ENCODE results near the gene HOXB7.

HOXB7 gene

DNA sequence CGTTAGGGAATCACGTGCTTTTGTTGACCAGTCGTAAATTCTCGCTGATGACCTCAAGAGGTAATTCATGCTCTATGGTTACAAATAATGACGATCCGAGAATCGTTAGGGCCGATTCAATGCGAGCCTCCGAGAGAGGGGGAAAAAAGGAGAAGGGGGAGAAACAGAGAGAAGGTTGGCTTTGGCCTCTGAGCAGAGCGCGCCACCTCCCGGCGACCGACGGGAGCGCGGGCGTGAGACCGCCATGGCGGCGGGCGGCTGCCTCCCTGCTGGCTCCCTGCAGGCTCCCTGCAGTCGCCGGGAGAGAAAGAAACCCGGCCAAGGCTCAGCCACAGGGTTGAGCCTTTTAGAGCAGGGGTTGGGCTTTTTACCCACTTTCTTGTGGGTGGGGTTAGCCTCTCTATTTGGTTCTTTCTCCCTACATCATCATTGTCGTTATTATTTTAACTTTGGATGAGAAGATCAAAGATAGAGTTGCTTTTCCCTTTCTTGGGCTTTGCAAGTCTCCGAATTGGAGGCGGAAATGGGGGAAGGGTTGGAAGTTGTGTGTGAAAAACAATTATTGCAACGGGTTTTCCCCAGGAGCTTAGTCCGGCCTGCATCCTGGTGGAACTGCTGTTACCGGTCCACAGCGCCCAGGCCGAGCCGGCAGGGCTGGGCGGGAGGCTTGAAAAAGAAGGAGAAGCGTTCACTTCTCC, 16.8 kb downstream of the HOXB7 start:
- DNase-seq, result peak; percentile 83

DNA sequence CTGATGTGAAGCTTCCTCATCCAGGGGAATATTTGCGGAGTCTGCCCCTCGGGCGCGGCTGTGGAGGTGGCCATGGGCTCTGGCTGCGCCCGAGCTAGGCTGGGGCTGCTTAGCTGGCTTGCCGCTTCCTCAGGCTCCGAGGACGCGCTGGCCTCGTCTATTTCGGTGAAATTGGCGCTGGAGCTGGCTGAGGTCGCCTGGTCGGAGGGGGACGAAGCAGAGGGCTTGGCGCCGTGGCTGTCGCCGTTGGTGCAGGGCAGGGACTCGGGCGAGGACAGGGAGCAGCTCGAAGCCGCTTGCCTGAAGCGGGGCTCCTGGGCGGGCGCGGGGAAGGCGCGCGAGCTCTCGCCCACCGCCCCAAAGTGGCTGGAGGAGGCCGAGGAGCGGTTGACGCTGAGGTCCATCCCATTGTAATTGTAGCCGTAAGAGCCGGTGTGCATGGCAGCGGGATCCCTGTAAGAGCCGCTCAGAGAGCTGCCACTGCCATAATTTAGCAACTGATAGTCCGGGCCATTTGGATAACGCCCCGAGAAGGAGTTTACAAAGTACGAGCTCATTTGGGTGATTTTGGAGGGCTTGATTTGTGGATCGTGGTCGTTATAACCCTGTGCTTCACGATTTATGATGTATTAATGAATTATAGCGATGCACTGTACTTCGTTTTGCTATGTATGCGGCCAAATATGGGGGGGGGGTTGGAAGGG, 17.5 kb downstream of the HOXB7 start, which contains the start of gene HOXB5:
HOXB5 (minus strand) TSS at position 654 of the 704 bp plus-strand sequence; CDS start at position 557, 97 bp downstream.
- DNase-seq, result no peak

DNA sequence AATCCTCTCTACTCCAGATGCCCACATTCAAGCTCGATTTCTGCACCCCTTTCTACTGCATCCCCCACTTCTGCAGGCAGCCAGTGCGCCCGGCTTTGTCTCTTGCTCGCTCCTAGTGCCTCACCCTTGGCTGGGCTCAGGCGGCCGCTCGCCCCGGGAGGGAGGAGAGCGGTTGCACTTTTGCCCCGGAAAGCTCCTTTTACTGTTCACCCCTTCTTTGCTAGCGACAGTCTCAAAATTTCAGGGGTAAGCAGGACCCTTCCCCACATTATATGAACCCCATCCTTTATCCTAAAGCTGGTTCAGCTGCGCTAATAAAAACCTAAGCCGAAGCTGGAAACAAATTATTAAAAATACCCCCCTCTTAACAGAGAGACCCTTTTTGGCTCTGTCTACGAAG, 18.2 kb downstream of the HOXB7 start:
- DNase-seq, result no peak

DNA sequence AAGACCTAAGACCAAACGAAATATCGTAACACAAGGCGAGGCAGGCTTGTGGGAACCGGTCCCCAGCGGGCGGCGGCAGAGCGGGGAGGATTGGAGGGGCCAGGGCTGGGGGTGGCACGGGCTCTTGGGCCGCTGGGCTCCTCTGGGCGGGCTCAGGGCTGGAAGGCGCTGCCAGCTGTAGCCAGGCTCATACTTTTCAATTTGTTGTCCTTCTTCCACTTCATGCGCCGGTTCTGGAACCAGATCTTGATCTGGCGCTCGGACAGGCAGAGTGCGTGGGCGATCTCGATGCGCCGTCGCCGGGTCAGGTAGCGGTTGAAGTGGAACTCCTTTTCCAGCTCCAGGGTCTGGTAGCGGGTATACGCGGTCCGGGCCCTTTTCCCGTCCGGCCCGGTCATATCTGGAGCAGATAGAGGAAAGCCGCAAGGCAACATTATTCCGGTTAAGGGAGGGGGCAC, 18.7 kb downstream of the HOXB7 start:
- DNase-seq, result no peak

DNA sequence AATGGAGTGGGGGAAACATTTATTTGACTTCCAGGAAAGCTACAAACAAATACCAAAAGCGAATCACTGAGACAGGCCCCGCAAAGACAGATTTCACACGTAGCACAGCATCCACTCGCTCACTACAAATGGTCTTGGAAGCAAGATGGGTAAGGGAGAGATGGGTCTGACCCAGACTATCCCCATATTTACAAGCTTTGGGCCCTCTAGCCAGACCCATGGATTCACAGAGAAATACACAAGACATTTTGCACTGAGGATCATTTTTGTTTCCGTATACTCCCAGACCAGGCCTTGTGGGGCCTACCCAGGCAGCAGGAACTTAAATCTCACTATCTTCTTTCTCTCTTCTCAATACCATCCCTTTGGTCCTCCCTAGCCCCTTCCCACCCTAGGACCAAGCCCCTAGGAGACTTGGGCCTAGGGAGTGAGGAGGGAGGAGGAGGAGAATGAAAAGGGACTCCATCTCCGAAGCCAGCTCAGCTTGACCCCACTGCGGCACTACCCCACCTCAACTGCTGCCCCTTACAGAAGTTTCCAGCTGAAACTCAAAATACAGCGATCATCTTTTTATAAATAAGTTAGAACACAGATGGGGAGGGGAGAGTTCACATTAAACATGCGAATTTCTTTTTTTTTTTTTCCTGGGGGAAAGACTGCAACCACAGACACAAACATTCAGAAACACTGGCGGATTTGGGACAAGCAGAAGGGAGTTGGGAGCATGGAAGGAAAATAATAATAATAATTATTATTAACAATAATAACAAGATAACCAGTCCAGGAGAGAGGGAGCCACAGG, 19.4 kb downstream of the HOXB7 start:
- no peak for DNase-seq

DNA sequence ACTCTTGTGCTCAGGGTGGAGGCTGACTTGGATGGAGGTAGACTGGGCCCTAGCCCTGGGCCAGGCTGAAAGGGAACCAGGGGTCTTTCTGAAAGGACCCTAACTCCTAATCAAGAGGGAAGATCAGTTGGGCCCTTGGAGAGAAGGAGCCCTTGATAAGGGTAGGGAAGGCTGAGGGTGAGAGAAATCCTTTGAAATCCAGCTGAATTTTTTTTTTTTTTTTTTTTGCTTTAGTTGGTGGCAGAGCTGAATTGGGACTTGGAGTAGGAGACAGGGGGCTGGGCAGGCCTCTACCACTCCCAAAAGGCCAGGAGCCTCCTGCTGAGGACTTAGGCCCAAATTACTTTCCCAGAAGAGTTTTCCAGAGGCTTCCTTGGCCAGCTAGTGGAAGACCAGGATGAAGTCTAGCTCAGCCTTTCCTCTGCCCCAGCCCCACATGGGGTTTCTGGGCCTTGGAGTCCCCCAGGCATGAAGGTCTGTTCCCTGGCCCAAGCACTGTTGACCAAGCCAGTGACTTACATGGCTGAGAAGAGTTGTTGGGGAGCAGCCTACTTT, 20.1 kb downstream of the HOXB7 start:
- DNase-seq, result no peak

DNA sequence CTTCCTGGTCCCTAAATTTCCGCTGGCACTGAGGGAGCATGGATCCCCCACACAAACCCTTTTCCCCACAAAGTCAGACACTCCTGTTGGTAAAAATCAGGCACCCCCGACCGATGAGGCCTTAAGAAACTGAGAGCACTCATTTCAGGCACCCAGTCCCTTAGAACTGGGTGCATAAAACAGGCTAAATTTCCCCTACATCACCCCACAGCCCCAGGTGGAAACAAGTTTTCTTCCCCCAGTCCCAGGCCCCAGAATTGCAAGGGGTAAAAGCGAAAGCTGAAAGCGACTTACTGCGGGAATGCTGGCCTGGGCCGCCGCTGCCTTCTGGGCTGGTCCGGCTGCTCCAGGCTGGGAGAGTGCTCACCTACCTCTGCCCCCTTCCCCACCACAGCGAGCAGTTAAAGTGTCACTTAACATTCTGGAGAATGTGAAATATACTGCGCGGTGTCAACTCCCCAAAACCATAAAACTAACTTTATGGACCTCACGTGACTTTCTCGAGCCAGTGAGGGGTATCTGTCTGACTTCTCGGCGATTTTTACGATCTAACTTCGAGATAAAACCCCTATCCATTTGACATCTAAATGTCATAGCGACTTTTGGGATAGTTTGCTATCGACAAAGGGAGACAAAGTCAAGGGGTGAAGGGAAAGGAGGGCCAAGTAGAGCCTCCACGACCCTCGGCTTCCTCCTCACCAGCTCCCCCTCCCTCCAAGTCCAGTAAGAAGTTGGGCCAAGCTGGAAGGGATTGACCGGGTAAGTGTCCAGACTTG, 20.8 kb downstream of the HOXB7 start, which contains the start of gene HOXB3:
HOXB3 (minus strand) TSS at position 411 of the 776 bp plus-strand sequence. CDS start 37,767 bp downstream, outside the sequence.
- DNase-seq, result no peak

DNA sequence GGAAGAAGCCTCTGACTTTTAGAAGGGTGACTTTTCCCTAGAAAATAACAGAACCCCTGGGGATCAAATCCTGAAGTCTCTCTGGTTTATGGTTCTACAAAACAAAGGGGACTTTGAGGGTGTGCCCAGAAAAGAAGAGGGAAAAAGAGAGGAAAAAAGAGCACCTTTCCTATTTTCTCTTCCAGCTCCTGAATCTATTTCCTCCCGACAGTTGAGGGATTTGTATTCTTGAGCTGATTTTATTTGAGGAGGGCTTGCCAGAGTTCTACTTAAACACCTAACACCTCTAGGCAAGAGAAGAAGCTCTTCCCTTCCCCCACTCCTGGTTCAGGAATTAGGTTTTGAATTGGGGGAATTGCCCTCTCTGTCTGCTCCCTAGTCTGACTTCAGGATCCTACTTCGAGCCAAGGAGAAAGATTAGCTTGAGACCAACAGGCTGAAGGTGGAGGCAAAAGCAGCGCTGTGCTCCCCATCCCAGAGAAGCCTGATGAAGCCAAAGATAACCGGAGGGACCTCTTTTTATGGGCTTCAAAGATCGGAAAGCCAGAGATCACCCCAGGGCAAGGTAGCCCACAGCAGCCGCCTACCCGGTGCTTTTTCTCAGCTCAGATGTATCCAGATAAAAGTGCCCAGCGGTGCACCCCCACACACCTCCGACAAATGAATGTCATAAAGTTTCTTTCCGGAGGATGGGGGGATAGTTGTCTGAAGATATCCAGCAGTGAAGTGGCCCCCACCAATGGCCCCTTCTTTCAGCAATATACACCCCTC, 21.6 kb downstream of the HOXB7 start:
- no peak for DNase-seq

DNA sequence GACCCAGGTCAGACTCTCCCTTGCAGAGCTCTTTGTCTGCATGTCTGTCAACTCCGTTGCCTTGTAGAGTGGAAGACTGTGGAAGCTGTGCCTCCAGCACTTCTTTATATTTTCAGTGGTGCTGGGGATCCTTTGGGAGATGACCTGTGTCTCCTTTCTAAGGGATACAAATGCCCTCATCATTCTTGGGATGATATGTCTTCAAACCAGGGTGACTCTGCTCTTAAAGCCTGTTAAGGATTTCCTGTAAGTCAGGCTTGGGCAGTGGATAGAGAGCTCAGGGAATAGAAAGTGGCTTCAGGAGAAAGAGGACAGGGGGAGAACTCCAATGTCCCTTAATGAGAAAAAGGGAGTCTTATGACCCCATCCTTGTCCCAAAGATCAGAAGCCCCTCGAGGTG, 22.3 kb downstream of the HOXB7 start:
- DNase-seq, result no peak

DNA sequence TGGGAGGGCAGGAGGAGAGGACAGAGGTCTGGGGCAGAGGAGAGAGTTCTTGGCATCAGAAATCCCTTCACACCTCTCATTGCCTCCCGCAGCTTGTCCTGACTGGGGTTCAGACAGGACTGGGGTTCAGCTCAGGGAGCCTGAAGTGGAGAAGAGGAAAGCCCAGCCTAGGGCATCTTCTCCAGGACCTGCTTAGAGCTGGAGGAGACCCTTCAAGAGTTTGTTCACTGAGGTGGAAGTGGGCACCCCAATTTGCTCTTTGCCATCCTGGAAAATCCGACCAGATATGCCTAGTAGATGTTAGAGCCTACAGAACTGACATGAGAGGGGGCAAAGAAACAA, 22.8 kb downstream of the HOXB7 start:
- no peak for DNase-seq

DNA sequence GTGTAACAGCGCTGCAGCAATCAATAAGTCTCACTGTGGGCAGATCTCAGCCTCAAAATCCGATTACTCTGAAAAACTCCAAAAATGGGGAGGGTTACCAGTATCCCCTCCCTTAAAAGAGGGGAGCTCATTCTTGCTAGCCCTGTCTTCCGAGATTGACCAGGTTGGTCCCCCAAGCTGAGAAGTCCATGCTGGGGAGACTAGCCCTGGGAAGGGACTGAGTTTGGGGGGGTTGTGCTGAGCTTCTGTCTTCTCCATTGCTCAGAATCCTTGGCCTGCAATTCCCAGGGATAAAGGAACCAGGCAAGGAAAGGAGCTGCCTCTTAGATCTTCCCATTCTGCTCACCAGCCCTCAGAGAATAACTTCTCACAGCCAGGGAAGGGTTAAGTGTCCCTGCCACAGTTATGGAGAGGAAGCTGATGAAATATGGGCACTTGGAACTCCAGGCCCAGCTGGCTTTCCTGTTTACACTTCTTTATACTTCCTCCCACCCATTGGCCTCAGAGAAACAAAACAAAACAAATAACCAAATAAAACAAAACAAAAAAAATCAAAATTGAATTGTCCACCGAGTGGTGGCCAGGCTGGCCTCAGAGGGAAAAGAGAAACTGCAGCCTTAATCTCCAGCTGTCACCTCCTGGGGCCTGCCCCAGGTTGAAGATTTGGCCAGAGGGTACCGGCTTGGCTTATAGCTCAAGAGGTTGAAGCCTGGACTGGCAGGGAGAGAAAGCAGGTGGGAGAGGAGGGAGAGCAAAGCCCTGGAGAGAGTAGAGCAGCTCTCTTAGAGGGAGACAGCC, 23.3 kb downstream of the HOXB7 start:
- DNase-seq, result no peak

DNA sequence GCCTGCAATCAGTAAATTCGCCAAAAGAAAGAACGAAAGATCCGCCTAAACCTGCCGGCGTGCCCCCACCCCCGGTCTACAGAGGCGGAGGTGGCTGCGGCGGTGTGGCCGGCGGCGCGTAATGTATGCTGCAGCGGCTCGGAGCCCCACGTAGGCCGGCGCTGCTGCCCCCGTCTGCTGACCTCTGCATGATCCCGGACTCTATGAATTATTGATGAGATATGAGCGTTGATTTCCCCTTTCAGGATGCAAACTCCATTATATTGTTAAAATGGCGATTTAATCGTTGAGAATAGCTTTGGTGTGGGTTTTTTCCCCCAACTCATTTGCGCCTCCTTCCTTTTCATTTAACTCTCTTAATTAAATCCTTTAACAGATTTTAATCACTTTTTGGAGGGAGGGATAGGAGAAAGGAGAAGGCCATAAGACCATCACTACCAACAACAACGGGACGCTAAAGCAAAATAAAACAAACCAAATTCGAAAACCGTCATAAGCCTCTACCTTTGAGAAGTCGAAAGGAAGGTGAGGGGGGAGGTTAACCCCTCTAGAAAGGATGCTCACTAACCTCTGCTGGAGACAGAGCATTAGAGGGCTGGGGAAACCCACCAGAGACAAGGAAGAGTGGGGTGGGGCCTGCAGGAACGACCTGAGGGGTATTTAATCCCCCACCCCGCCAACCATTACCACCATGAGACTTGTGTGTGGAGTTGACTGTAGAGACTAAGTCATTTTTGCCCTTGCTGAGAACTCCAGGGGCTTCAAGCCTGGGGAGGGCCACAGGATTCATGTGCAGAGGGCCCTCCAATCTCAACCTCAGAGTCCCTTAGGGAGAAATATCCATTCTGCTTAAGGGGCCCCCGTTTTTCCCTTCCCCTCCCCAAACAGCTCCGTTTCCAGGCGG, 24.2 kb downstream of the HOXB7 start:
- no peak for DNase-seq

DNA sequence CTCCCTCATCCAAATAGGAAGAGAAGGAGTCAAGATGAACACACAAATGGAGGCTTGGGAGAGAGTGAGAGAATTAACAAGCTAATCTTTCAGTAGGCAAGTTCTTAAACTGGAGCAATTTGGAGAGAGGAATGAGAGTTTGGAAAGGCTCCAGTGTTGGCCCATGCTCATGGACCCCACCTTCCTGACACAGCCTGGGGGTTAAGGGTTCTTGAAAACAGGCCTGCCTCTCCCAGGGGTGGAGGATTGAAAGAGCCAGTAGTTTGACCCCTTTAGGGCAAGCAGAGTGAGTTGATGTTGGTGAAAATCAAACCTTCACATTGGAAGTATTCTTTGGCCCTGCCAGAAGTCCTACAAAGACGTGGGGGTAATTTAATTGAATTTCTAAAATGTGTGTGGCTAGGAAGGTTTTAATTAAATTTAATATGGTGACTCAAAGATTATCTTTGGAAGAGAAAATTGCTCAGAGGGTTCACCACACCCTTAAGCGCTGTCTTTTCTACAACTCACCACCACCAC, 26.5 kb downstream of the HOXB7 start:
- no peak for DNase-seq

DNA sequence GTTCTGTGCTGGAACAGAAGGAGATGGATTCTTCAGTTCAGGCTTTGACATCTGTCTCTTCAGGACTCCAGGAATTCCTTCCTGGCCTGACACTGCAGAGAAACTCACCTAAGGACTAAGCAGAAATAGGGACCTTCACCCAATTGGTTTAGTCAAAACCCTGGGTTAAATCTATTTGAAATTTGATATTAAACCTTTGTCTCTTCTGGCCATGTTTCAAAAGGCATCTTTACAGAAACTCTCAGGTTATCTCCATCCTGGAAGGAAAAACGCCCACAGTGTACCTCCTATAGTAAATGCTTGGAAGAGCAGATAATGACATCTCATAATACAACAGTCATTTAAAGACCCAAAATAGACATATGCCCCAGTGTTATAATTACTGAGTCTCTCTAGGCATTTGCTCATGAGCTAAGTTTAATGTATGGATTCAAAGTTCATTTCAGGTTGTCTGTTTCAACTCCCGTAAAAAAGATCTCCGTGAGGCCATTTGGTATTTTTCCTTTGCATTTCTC, 27.1 kb downstream of the HOXB7 start:
- DNase-seq, result no peak

DNA sequence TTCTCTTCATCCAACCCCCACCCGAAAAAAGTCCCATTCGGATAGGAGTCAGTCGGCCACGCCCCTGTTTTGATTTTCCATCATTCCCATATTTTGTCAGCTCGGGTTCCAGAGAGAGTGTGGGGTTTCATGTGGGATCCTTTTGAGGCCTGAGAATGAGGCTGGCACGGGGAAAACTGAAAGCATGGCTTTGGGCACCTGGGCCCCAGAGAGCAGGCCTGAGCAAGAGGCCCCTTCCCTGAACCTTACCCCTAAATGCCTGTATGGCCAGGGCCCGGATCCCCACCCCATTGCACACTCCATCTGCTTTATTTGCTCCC, 28.1 kb downstream of the HOXB7 start:
- DNase-seq, result no peak

DNA sequence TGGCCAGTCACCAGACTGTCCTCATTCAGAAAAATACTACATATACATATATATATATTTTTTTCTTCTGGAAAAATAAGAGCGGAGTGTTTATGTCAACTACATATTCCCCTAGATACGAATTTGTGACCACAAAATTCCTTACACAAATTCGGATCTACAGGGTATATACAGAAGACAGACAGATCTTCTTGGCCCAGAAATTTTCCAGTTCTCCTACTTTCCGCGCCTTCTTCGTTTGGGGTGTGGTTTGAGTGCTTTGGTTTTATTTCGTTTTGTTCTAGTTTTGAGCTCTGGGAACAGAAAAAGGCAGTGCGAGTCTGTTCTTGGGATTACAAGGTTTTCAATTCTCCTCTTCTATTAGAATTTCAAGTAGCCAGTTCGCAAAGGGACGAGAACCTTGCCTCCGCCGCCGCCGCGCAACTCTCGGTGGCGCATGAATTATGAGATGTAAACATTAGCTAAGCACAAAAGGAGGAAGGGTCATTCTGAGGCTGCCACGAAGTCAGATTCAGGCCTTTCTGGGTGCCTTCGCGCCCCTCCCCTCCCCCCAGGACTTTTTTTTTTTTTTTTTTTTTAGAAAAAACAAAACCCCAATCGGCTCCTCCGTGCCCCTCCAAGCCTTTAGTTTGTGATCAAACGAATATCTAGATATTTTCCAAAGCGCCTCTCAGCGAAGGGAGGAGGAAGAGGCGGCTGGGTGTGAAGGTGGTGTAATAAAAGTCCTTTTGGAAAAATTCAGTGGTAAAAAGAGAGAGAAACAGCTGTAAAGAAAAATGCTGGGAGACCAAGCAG, 30.9 kb downstream of the HOXB7 start:
- DNase-seq, result no peak

DNA sequence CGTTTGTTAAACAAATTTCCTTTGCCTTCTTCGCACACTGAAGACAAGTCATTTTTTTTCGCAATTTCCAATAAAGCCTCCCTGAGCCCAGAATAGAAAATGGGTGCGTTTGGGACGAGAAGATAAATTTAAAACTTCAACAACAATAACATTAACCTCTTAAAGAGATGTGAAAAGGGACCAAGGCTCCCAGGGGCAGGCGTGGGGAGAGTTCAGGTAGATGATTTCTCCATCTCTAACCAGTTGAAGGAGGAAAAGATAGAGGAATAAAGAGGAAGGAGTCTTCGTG, 31.4 kb downstream of the HOXB7 start:
- no peak for DNase-seq

DNA sequence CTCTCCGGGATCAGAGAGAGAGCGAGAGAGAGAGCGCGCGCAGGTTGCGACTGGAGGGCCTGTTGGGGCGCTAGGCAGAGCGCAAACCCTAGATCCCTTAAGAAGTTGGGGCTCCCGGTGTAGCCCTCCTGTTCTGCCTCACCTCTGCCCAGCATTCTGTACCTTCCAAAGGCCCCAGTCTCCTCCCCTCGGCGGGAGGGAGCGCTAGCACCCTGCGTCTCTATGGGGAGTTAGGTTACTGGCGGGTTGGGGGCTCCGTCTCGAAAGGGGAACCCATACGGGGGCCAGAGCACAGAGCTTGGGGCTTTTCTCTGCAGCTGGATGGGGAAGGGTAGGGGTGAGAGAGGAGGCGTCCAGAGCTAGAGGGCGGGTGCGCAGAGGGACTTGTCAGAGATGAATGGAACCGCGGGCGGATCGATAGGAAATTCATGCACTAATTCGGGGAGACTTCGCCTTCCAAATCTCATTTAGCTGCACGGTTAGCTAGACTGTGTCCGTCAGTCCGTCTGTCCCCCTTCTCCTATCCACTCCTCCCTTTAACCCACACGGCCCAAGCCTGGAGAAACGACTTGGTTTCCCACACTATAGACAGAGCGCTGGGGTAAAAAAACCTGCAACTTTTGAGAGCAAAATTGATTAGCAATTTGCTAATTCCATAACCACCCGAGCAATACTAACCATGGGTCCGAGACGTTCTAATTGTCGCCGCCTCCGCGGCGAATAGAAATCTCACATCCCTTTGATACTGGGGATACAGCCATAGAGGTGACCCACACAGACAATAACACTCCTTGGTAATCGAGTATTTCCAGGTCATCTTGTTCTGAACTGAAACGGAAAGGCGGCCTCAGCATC, 32.0 kb downstream of the HOXB7 start:
- DNase-seq, result no peak

All from NCI-H82 (cell line).